H9 (cell line): ENCODE data around the gene C1QTNF9B. TPM values are rescaled to one million over a fixed set of nuclear protein-coding genes. Genes with fewer than 3 reads are reported as not detected.

Experiments used
- DNase-seq: peaks from one replicate; pipeline ENCODE4 v3.0.0-alpha.2; 2017
- H2AFZ ChIP-seq: one replicate; pipeline ENCODE4 v1.6.1; 2013; ENCODE audit warnings: mild to moderate bottlenecking, low read length, control low read depth, moderate library complexity
- H2AK5ac ChIP-seq: 2 replicates; pipeline ENCODE4 v1.6.1; 2013; ENCODE audit warnings: low read length, control low read depth, mixed read lengths; ENCODE audit not compliant: insufficient read length
- H2BK120ac ChIP-seq: one replicate; pipeline ENCODE4 v1.6.1; 2013; ENCODE audit warnings: low read depth, mild to moderate bottlenecking, low read length, control low read depth, inconsistent platforms; ENCODE audit not compliant: poor library complexity, severe bottlenecking
- H2BK12ac ChIP-seq: 2 replicates; pipeline ENCODE4 v1.6.1; 2013; ENCODE audit warnings: low read length, control low read depth, mixed read lengths, low read depth; ENCODE audit not compliant: insufficient read length
- H2BK15ac ChIP-seq: 2 replicates; pipeline ENCODE4 v1.6.1; 2013; ENCODE audit warnings: low read depth, low read length, control low read depth
- H2BK20ac ChIP-seq: one replicate; pipeline ENCODE4 v1.6.1; 2013; ENCODE audit warnings: low read depth, mild to moderate bottlenecking, low read length, control low read depth, inconsistent platforms; ENCODE audit not compliant: poor library complexity, severe bottlenecking
- H2BK5ac ChIP-seq: 2 replicates; pipeline ENCODE4 v1.6.1; 2013; ENCODE audit warnings: low read length, control low read depth, mixed read lengths; ENCODE audit not compliant: insufficient read length
- H3K14ac ChIP-seq: 2 replicates; pipeline ENCODE4 v1.6.1; 2013; ENCODE audit warnings: low read length, control low read depth; ENCODE audit not compliant: insufficient read depth
- H3K18ac ChIP-seq: 2 replicates; pipeline ENCODE4 v1.6.1; 2013; ENCODE audit warnings: low read depth, mild to moderate bottlenecking, mixed read lengths, low read length, control low read depth; ENCODE audit not compliant: insufficient read length
- H3K23ac ChIP-seq: 2 replicates; pipeline ENCODE4 v1.6.1; 2013; ENCODE audit warnings: low read length, control low read depth, mixed read lengths, low read depth; ENCODE audit not compliant: insufficient read length
- H3K23me2 ChIP-seq: 2 replicates; pipeline ENCODE4 v1.6.1; 2013; ENCODE audit warnings: low read depth, mild to moderate bottlenecking, mixed read lengths, low read length, control low read depth; ENCODE audit not compliant: insufficient read length, poor library complexity, severe bottlenecking
- H3K27ac ChIP-seq: 2 replicates; pipeline ENCODE4 v1.5.1; 2013; ENCODE audit warnings: low read length, control low read depth, mixed read lengths, low read depth; ENCODE audit not compliant: insufficient read length
- H3K27me3 ChIP-seq: 2 replicates; pipeline ENCODE4 v1.6.1; 2013; ENCODE audit warnings: low read length, control low read depth, inconsistent platforms; ENCODE audit not compliant: insufficient read depth
- H3K4ac ChIP-seq: 2 replicates; pipeline ENCODE4 v1.6.1; 2013; ENCODE audit warnings: low read depth, mild to moderate bottlenecking, control low read depth, inconsistent platforms, low read length, moderate library complexity
- H3K4me1 ChIP-seq: 2 replicates; pipeline ENCODE4 v1.6.1; 2013; ENCODE audit warnings: low read length, control low read depth, inconsistent platforms; ENCODE audit not compliant: insufficient read depth
- H3K4me2 ChIP-seq: 2 replicates; pipeline ENCODE4 v1.6.1; 2013; ENCODE audit warnings: low read length, control low read depth, mixed read lengths; ENCODE audit not compliant: insufficient read length, insufficient read depth
- H3K56ac ChIP-seq: 2 replicates; pipeline ENCODE4 v1.6.1; 2013; ENCODE audit warnings: low read depth, mild to moderate bottlenecking, mixed read lengths, low read length, control low read depth; ENCODE audit not compliant: insufficient read length
- H3K79me1 ChIP-seq: 2 replicates; pipeline ENCODE4 v1.6.1; 2013; ENCODE audit warnings: low read depth, mild to moderate bottlenecking, moderate library complexity, low read length, control low read depth, inconsistent platforms; ENCODE audit not compliant: insufficient read depth, poor library complexity, severe bottlenecking
- H3K79me2 ChIP-seq: 2 replicates; pipeline ENCODE4 v1.6.1; 2013; ENCODE audit warnings: low read length, control low read depth, inconsistent platforms; ENCODE audit not compliant: insufficient read depth
- H3K9ac ChIP-seq: 2 replicates; pipeline ENCODE4 v1.6.1; 2013; ENCODE audit warnings: low read length, control low read depth, mixed read lengths; ENCODE audit not compliant: insufficient read length; ENCODE audit errors: extremely low read depth
- H3K9me3 ChIP-seq: one replicate; pipeline ENCODE4 v1.6.1; 2013; ENCODE audit warnings: low read depth, low read length, inconsistent platforms; ENCODE audit not compliant: control insufficient read depth
- H3T11ph ChIP-seq: one replicate; pipeline ENCODE4 v1.6.1; 2013; ENCODE audit warnings: mild to moderate bottlenecking, low read length, control low read depth, inconsistent platforms
- H4K20me1 ChIP-seq: one replicate; pipeline ENCODE4 v1.6.1; 2013; ENCODE audit not compliant: control insufficient read depth, insufficient read length, insufficient read depth
- H4K5ac ChIP-seq: 2 replicates; pipeline ENCODE4 v1.6.1; 2013; ENCODE audit warnings: low read depth, mild to moderate bottlenecking, mixed read lengths, low read length, control low read depth; ENCODE audit not compliant: insufficient read length
- H4K8ac ChIP-seq: replicated peaks from 2 replicates; pipeline ENCODE4 v1.6.1; 2013; ENCODE audit warnings: low read length, control low read depth, mixed read lengths, low read depth; ENCODE audit not compliant: insufficient read length
- H4K91ac ChIP-seq: 2 replicates; pipeline ENCODE4 v1.6.1; 2013; ENCODE audit warnings: low read depth, mild to moderate bottlenecking, moderate library complexity, mixed read lengths, low read length, control low read depth; ENCODE audit not compliant: insufficient read length
- H3K27ac Mint-ChIP-seq, 3 experiments: 2 replicates in 2 of 3; 3 replicates in 1 of 3; pipeline ENCODE4 v1.8.0; 2020 to 2021; ENCODE audit warnings: mixed read lengths in 3 of 3, mild to moderate bottlenecking in 1 of 3, moderate library complexity in 1 of 3
- H3K27me3 Mint-ChIP-seq: 2 replicates; pipeline ENCODE4 v1.8.0; 2021; ENCODE audit warnings: low read depth, mild to moderate bottlenecking, moderate library complexity, mixed read lengths
- H3K36me3 Mint-ChIP-seq, 3 experiments: 2 replicates in 2 of 3; 3 replicates in 1 of 3; pipeline ENCODE4 v1.8.0; 2020 to 2021; ENCODE audit warnings: low read depth in 3 of 3, mixed read lengths in 3 of 3; ENCODE audit not compliant: insufficient read depth in 1 of 3
- H3K4me1 Mint-ChIP-seq, 2 experiments: 2 replicates each; pipeline ENCODE4 v1.8.0; 2020; ENCODE audit warnings: mixed read lengths in 2 of 2
- H3K4me3 Mint-ChIP-seq, 2 experiments: 2 replicates in 1 of 2; 3 replicates in 1 of 2; pipeline ENCODE4 v1.8.0; 2020 to 2021; ENCODE audit warnings: mild to moderate bottlenecking in 2 of 2, mixed read lengths in 2 of 2, moderate library complexity in 1 of 2
- H3K9me3 Mint-ChIP-seq, 2 experiments: 2 replicates in 1 of 2; 3 replicates in 1 of 2; pipeline ENCODE4 v1.8.0; 2020; ENCODE audit warnings: mild to moderate bottlenecking in 2 of 2, mixed read lengths in 2 of 2, moderate library complexity in 1 of 2
- WGBS: extraction: QIAGEN DNeasy Blood & Tissue Kit; methylation state at CpG from one replicate; pipeline ENCODE4 v1.1.7; 2013; ENCODE audit warnings: missing lambda C conversion rate, low lambda C conversion rate, mixed read lengths; ENCODE audit not compliant: insufficient read length; ENCODE audit errors: extremely low coverage; 5-methylcytosine and 5-hydroxymethylcytosine counted together
- total RNA-seq: library from RNA; stranded (reverse); gene quantifications from 2 replicates; pipeline ENCODE4 v1.2.1, GENCODE V29; 2021
- TF ChIP-seq, protein P1 (sequence below): fragments of 200-600 bp; sonication (generic); conservative IDR thresholded peaks from 3 replicates; pipeline ENCODE4 v1.8.0; 2021; ENCODE audit warnings: antibody characterized with exemption, mild to moderate bottlenecking

C1QTNF9B gene
- total RNA-seq, 1 experiment from 2014 or later, result not detected

DNA sequence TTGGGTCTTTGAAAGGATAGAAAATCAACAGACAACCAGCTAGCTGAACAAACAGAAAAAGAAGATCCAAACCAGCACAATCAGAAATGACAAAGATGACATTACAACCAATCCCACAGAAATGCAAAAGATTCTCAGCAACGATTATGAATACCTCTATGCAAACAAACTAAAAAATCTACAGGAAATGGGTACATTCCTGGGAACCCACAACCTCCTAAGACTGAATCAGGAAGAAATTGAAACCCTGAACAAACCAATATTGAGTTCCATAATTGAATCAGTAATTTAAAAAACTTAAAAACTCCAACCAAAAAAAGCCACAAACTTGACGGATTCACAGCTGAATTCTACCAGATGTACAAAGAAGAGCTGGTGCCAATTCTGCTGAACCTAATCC, 20.9 kb upstream of the C1QTNF9B start:
- Mint-ChIP-seq H3K9me3 (peaks cover 0 to 2% of the 10 kb centered on the region in 2 experiments; a peak in 2 of 5 replicates), H3K27ac (no peak overlapping the region), H3K4me1 (peaks cover 16 to 17% of the 10 kb centered on the region in 2 experiments), H3K4me3 (no peak overlapping the region), H3K27me3 (no peaks in the 10 kb centered on the region), H3K36me3 (peaks cover 0 to 4% (median 0%) of the 10 kb centered on the region in 3 experiments; a peak in 2 of 7 replicates)
- DNase-seq, result no peak
- no peaks in the 10 kb centered on the region for H3K9me3 ChIP-seq
- H2BK20ac ChIP-seq, result no peak overlapping the region
- no peak overlapping the region for H2AK5ac ChIP-seq
- no peak overlapping the region for H4K8ac ChIP-seq
- peaks cover 3% of the 10 kb centered on the region; the same call in 1 of the 2 replicates for H3K4me1 ChIP-seq
- no peaks in the 10 kb centered on the region for H3K23me2 ChIP-seq
- no peak overlapping the region for H4K5ac ChIP-seq
- H2BK12ac ChIP-seq, result no peak overlapping the region
- H3K27ac ChIP-seq, result no peak overlapping the region
- no peak overlapping the region for H3K23ac ChIP-seq
- no peak overlapping the region for H3K14ac ChIP-seq
- no peaks in the 10 kb centered on the region for H3K79me1 ChIP-seq
- no peak overlapping the region for H3K9ac ChIP-seq
- no peaks in the 10 kb centered on the region for H3K79me2 ChIP-seq
- no peak overlapping the region for H2BK120ac ChIP-seq
- no peak overlapping the region for H2BK15ac ChIP-seq
- H3K18ac ChIP-seq, result no peak overlapping the region
- TF ChIP-seq, protein P1, sequence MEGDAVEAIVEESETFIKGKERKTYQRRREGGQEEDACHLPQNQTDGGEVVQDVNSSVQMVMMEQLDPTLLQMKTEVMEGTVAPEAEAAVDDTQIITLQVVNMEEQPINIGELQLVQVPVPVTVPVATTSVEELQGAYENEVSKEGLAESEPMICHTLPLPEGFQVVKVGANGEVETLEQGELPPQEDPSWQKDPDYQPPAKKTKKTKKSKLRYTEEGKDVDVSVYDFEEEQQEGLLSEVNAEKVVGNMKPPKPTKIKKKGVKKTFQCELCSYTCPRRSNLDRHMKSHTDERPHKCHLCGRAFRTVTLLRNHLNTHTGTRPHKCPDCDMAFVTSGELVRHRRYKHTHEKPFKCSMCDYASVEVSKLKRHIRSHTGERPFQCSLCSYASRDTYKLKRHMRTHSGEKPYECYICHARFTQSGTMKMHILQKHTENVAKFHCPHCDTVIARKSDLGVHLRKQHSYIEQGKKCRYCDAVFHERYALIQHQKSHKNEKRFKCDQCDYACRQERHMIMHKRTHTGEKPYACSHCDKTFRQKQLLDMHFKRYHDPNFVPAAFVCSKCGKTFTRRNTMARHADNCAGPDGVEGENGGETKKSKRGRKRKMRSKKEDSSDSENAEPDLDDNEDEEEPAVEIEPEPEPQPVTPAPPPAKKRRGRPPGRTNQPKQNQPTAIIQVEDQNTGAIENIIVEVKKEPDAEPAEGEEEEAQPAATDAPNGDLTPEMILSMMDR, result no peak
- no peak overlapping the region for H3K4ac ChIP-seq
- no peaks in the 10 kb centered on the region for H4K20me1 ChIP-seq
- no peak overlapping the region for H3T11ph ChIP-seq
- no peak overlapping the region for H3K56ac ChIP-seq
- no peak overlapping the region for H2AFZ ChIP-seq
- H3K27me3 ChIP-seq, result no peaks in the 10 kb centered on the region
- no peak overlapping the region for H3K4me2 ChIP-seq
- WGBS, result no CpG with 5 or more reads among the region's 2 CpGs
- no peak overlapping the region for H4K91ac ChIP-seq
- no peak overlapping the region for H2BK5ac ChIP-seq
